Measurements from ENCODE around the gene LCTL. TPM values are rescaled to one million over a fixed set of nuclear protein-coding genes. Genes with fewer than 3 reads are reported as not detected.
A peak's percentile ranks its signal among the peaks of the same experiment; 100 is the strongest.
"Not testable (repeated sequence)": the region's sequence is repeated elsewhere in the genome, so short reads cannot be mapped to it uniquely, and the experiment has no call there.

The LCTL gene
- total RNA-seq, 1 donor from 2014 or later: not detected

DNA sequence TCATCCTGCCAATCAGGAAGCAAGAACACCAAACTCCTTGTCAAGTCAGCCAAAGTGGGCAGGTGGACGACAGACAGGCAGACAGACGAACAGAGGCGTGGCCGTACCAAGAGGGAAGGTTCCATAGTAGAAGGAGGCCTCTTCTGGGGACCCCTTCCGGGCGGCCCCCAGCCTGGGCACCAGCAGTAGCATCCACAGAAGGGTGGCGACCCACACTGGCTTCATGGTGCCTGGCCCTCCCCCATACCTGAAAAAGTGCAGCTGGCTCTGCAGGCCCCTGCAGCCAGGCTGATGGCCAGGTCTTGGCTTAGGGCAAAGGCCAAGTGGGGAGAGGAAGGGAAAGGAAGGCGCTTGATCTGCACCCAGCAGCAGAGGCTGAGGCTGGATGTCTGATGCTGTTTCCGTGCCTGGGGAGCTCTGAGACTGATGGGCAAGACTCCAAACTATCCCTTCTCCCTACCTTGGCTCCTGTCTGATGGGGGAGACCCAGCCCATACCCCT, 607 bp downstream of the LCTL start:
- no peak for DNase-seq (ENCODE audit: low spot score)

DNA sequence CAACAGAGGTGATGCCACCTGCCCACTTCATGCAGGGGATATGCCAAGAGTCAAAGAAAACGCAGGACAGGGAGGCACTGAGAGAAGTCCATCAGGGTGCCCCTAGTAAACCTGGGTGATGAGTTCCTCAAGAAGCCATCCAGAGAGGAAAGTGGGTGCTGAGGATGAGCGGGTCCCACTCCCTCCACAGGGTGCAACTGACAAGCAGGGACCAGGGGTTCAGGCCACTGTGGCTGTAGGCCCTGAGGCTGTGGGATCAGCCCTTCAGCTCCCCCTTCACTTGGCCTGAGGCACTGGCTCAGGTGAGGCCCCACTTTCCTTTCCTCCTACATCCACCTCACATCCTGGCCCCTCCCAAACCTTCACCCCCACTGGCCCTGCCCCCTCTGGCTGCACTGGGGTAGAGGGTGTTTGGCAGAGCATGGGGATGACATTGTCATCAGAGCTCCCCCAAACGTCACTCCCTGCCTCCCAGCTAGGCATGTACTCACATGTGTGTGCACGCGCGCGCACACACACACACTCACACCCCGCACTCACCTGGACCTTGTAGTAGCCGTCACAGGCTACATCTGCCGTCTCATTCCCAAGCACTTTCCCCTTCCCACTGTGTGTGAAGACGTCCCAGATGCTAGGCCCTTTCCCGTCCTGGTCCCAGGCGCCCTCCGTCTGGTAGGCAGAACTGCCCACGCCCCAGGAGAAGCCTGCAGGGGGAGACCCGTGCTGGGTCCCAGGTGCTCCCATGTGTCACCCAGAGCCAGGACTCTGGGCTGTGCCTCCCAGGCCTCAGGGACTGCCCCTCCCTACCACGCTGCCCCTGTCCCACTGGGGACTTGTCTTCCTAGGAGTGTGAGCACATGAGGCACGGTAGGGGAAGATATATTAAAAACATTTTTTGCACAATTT, 1.4 kb downstream of the LCTL start:
- no peak for DNase-seq (ENCODE audit: low spot score)

DNA sequence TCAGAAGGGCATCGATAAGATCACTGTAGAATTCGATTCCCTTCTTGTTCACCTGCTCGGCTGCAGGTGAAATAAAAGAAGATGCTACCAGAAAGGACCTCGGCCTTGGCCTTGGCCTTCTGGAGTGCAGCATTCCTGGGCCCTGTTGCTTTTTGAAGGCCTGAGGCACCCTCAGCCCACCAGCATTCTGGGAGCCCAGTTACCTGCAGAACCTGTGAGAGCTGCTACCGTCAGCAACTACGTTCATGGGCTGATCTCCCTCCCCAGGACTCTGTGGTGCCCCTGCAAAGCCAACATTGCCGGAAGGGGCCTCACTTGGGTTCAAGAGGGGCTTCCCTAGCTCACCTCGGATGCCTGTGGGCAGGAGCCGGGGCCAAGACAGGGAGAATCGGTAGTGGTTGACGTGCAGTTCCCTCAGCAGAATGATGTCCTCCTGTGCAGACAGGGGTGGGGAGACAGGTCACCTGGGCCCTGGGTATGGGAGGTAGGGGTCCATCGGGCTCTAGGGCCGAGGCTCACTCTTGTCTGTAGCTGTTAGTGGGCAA, 2.2 kb downstream of the LCTL start:
- DNase-seq (ENCODE audit: low spot score): no peak

DNA sequence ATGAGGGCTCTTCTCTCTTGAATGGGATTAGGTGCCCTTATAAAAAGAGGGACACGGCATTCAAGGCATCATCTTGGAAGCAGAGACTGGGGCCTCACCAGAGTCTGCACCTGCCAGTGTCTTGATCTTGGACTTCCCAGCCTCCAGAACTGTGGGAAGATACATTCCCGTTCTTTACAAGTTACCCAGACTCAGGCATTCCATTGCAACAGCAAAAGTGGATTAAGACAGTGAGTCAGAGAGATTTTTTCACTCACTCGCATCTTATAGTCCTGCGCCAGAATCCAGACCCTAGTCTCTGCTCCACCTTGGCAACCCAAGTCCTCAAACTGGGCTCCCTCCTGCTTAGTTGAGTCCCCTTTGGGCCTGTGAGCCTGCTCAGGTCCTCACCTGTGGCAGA, 2.7 kb downstream of the LCTL start:
- no peak for DNase-seq (ENCODE audit: low spot score)

DNA sequence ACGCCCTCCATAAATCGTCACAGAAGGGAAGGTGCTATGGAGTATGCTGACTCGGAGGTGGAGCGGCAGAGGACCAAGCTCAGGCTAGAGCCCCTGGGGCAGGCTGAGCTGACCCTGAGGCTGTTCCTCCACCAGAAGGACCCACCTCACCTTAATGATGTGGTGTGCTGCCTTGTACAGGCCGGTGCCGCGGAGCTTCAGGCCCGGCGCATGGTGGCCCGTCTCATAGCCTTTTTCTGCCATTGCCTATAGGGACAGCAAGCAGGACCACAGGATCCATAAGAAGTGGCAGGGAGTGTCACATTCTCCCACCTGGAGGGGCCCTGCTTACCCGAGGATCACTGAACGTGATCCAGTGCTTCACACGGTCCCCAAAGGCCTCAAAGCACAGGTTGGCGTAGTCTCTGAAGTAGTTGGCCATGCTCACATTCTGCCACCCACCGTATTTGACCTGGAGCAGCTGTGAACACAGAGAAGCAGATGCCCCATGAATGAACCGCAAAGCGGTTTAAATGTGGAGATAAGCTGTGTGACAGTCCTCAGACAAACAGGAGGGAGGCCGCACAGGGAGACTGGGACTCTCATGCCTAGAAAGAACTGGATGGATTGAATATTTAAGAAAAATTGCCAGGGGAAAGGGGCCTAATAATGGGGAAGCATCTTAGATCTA, 4.8 kb downstream of the LCTL start:
- DNase-seq (ENCODE audit: low spot score): no peak

DNA sequence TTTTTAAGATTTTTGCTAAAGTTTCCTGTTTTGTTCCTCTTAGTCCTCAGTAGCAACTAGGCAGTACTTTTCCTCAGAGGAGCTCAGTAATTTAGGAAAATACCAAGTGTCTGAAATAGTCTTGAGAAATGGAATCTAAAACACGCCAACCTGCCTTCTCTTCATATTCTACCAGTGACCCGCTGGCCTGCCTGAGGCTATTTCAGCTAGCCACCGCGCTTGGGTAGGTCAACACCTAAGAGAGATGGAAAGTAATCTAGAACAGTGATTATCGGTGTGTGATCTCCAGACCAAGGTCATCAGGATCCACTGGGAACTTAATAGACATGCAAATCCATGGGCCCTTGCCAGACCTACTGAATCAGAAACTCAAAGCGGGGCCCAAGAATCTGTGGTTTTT, 7.5 kb downstream of the LCTL start:
- DNase-seq (ENCODE audit: low spot score): no peak

DNA sequence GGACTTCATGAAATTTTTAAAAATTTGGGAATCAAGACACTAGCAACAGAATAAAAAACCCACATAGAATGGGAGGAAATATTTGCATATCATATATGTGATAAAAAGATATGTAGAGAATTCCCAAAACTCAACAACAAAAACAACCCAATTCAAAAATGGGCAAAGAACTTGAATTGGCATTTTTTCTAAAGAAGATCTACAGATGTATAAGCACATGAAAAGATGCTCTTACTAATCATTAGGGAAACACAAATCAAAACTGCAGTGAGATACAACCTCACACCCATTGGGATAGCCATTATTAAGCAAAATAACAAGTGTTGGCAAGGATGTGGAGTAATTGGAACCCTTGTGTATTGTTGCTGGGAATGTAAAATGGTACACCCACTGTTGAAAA, 10.1 kb downstream of the LCTL start:
- DNase-seq (ENCODE audit: low spot score): no peak

DNA sequence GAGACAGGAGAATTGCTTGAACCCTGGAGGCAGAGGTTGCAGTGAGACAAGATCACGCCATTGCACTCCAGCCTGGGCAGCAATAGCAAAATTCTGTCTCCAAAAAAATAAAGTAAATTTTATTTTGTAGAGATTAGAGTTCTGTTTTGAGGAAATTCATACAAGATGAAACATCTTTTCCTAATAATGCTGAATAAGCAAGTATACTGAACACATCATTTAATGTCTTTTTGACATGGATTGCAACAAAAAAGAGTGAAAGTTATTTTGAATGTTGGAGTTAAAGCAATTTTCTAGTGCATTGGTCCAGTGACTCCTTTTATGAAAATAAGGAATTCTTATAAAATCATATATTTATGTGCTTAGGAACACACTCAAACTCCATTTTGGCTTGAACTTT, 20.5 kb downstream of the LCTL start:
- no peak for DNase-seq (ENCODE audit: low spot score)

DNA sequence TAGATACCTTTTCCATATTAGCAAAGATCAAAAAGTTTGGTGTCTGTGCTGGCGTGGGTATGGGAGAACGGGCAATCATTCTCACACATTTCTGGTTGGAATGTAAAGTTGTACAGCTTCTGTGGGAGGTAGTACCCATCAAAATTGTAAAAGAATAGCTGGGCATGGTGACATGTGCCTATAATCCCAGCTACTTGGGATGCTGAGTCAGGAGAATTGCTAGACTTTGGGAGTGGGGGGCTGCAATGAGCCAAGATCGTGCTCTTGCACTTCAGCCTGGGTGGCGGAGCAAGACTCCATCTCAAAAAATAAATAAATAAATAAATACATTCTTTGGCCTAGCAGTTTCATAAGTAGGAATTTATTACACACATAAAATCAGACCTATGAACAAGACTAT, 22.9 kb downstream of the LCTL start:
- DNase-seq (ENCODE audit: low spot score): no peak

DNA sequence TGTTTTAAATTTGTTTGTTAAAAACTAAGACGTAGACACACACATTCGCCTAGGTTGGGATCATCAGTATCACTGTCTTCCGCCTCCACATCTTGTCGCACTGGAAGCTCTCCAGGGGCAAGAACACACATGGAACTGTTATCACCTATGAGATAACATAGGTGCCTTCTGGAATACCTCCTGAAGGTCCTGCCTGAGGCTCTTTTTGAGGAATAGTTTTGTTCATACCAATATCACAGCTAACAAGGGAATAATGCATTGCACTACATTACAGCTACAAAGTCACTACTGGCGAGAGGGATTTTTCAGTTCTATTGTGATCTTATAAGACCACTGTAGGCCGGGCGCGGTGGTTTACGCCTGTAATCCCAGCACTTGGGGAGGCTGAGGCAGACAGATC, 30.7 kb downstream of the LCTL start:
- DNase-seq (ENCODE audit: low spot score): no peak

DNA sequence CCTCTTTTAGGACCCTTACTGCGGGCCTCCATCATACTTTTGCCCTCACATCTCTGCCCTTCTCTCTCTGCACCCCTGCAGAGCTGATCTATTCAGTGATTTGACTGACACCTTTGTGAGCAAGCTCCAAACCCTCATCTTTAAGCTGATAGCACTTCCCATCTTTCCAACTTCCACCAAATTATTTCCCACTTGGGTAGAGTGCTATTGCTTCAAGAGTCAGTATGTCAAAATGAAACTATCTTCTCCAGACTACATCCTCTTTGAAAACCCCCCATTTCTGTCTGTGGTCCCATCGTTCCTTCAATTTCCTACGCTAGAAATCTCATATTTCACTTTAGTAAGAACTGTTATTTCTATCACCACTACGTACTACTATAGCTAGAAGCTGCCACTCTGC, 41.0 kb downstream of the LCTL start:
- no peak for DNase-seq (ENCODE audit: low spot score)

DNA sequence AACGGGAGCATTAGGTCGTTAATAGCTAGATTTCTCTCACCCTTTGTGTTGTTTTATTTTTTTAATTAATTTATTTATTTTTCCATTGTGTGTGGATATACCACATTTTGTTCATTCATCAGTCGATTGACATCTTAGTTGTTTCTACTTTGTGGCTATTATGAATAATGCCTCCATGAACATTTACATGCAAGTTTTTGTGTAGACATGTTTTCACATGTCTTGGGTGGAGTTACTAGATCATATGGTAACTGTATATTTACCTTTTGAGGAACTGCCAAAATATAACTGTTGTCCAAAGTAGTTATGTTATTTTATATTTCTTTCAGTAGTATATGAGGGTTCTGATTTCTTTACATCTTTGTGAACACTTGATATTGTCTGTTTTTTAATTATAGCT, 41.9 kb downstream of the LCTL start:
- DNase-seq (ENCODE audit: low spot score): no peak

DNA sequence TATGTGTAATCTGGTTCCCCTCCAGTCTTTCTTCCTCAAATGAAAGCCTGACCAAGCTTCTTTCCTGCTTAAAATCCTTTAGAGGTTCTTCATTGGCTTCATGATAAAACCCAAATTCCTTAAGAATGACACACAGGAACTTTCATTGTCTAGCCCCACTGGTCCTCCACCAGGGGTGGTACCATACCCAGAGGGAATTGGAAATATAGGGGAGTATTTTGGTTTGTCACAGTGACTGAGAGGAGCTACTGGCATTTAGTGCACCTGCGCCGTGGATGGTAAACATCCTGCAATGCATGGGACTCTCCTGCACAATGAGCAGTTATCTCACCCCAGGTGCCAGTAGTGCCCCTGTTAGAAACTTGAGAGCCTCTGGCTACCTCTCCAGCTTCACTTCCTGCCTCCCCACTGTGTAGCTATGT, 49.9 kb downstream of the LCTL start:
- no peak for DNase-seq (ENCODE audit: low spot score)

DNA sequence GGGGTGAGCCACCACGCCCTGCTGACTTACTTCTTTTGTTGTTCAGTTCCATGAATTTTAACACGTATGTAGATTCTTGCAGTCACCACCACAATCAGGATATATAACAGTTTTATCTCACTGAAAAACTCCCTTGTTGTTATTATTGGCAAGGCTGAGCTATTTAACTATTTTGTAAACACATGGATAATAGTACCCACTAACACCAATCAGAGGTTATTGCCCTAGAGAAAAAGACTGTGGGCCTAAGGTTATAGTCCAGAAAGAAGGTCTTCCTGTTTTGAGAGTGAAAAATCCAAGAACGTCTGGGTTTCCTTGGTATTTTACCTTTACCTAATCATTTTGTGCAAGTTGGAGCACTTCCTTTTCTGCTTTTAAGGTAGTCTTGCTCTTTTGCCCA, 51.2 kb downstream of the LCTL start:
- DNase-seq (ENCODE audit: low spot score): no peak

DNA sequence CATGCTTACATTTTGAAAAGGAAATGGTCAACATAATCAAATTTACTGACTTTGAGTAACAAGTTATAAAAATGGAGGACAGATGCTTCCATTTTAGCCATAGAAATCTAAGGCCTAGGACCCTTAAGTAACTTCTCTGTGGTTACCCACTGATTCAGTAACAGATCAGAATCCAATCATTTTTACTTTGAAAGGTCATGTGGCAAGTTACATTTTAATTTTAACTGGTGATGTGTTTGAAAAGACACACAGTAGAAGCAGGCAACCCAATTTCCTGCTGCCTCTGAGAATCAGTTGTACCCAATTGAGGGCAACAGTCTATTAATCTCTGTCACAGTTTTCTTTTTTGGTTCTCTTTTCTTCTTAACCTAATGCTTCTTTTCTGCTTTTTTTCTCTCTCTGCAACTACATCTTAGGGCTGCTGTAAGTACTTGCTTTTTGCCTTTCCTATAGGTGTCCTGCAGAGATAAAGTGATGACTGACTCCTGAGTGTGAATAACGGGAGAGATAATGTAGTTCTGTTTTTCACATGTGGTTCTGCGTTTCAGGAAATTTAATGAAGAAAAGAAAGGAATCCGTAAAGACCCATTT, 57.4 kb downstream of the LCTL start:
- DNase-seq (ENCODE audit: low spot score): no peak

DNA sequence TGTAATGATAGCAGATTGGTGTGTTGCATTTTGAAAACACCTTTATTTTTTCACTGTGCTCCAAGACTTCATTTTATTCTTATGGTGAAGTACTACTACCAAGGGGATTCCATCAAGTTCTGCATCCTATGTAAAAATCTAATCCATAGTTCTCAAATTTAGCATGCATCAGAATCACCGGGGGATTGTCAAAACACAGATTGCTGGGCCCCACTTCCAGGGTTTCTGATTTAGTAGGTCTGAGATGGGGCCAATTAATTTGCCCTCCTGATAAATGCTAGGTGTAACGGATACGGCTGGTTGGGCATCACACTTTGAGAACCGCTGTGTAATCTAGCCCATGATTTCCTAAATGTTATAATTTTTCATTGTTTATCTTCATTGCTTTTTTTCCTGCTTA, 60.0 kb downstream of the LCTL start:
- DNase-seq (ENCODE audit: low spot score): no peak

DNA sequence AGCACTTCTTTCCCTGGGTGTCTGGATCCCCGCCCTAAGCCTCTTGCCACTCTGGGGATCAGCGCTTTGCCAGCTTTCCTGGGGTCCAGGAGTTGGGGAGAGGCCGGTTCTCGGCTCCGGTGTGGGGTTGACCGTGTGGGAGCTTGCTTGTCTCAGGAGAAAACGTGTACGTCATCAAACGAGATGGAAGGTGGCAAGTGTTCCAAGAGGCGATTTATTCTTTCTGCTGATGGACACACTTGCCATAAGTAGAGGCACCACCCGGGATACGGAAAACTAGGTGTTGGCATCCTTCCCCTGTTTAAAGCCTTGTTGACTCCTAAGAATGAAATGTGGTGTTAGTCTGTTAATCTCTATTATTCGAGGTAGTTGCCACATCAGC, 60.4 kb downstream of the LCTL start:
- no peak for DNase-seq (ENCODE audit: low spot score)

DNA sequence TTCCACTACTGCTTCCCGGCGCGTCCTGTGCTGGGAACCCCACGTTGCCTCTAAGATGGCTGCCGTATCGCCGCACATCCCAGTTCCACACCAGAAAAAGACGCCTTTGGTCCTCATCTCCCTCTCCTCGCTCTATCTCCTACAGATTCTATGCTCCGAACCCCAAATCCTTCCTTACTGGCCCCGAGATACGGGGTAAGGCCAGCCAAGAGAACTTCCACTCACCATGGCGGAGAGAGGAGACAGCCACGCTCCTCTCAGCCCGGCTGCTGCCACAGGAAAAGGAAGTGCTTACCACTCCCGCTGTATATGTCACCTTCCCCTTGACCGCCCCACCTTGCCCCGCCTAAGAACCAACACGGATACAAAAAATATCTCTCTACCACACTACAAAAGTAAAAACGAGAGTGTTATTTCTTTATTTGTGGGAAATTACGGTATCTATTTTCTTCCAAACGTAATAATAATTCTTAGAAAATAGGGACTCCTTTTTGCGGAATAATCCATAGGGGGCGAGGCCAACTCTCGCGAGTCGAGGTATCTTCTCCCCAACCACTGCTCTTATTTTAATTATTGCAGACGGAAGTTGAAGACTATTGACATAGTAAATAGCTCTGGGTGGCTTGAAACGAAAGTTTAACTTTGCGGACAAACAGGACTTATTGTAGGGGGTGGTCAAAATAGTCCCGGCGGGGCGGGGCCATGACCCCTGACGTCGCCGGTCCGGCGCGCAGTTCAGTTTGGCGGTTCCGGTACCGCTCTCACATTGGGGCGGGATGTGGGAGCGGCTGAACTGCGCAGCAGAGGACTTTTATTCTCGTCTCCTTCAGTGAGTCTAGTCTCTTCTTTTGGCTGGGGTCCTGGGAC, 61.0 kb downstream of the LCTL start, which contains the start of the genes RPL4 and ZWILCH:
TSS of gene RPL4 (minus strand) at position 293 of the 867 bp plus-strand sequence. CDS start at position 228, 65 bp downstream.
TSS of gene ZWILCH (plus strand) at position 764 of the 867 bp plus-strand sequence. CDS start at position 777, 13 bp downstream.
- DNase-seq (ENCODE audit: low spot score): peak; percentile 75

DNA sequence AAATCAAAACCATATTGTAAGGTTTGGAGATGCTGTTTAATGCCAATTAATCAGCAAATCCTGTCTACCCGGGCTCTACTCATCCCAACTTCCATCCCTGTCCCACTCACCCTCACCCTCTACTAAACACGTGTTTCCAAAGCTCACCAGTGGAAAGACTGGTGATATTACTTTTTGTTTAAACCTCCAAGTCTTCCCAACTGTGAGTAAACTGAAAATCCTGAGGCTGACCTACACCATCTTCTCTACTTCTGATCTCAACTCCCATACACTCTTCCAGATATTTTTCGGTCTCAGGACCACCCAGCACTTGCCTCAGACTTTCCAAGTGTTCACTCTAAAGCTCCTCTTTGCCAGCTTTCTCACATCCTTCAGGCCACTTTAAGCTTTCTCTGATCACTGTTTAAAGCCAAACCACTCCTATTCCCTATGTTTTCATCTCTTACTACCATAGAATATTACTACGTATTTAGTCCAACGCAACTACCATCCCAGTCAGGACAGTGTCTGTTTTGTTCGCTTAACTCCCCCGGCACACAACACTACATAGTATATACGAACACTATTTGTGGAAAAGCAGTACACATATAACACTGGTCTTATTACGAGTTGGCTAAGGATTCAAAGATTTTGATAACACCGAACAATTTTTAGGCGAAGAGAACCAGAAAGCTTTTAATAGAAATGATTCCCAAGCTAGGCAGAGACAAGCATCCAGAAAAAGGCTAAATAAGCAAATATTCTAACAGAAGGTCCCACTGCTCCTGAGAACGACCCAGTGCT, 61.8 kb downstream of the LCTL start:
- DNase-seq (ENCODE audit: low spot score): no peak

DNA sequence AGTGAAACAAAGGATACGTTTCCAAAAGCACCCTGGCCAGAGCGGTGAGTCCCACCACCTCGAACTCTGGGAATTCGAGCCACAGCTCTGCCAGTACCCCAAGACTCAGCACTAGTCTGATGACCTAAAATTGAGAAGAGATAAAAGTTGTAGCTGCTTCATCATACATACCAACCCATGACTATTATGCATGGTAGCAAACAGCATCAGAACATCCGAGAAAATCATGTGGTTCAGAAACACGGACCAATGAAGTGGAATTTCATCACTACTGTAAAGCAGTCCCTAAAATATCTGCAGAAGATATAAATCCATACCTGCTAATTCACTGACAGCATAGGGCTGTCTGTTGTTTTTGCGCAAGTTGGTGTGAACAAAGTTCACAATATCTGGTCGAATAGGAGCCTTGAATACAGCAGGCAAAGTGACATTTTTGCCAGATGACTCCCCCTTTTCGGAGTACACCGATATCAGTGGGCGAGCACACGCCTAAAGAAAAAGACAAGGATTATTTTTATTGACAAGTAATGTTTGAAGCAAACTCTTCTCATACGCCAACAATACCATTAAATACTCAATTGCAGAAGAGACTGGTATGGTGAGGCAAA, 62.7 kb downstream of the LCTL start:
- not testable (repeated sequence) for DNase-seq (ENCODE audit: low spot score)
